HG03159 (cell line): Measurements from ENCODE around the gene BLTP1.
"Not testable (repeated sequence)": the region's sequence is repeated elsewhere in the genome, so short reads cannot be mapped to it uniquely, and the experiment has no call there.

Source experiments
- ATAC-seq: cut with Tn5 transposase; IDR thresholded peaks from one replicate; pipeline ENCODE4 v1.9.1; 2021; ENCODE audit warnings: mild to moderate bottlenecking, moderate library complexity; ENCODE audit not compliant: unreplicated experiment

The BLTP1 gene, protein sequence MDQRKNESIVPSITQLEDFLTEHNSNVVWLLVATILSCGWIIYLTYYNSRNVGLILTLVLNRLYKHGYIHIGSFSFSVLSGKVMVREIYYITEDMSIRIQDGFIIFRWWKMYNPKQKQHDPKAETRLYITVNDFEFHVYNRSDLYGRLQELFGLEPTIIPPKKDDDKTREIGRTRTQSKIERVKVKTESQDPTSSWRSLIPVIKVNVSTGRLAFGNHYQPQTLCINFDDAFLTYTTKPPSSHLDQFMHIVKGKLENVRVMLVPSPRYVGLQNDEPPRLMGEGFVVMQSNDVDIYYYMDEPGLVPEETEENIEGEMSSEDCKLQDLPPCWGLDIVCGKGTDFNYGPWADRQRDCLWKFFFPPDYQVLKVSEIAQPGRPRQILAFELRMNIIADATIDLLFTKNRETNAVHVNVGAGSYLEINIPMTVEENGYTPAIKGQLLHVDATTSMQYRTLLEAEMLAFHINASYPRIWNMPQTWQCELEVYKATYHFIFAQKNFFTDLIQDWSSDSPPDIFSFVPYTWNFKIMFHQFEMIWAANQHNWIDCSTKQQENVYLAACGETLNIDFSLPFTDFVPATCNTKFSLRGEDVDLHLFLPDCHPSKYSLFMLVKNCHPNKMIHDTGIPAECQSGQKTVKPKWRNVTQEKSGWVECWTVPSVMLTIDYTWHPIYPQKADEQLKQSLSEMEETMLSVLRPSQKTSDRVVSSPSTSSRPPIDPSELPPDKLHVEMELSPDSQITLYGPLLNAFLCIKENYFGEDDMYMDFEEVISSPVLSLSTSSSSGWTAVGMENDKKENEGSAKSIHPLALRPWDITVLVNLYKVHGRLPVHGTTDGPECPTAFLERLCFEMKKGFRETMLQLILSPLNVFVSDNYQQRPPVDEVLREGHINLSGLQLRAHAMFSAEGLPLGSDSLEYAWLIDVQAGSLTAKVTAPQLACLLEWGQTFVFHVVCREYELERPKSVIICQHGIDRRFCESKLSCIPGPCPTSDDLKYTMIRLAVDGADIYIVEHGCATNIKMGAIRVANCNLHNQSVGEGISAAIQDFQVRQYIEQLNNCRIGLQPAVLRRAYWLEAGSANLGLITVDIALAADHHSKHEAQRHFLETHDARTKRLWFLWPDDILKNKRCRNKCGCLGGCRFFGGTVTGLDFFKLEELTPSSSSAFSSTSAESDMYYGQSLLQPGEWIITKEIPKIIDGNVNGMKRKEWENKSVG (N-terminal part only)

DNA sequence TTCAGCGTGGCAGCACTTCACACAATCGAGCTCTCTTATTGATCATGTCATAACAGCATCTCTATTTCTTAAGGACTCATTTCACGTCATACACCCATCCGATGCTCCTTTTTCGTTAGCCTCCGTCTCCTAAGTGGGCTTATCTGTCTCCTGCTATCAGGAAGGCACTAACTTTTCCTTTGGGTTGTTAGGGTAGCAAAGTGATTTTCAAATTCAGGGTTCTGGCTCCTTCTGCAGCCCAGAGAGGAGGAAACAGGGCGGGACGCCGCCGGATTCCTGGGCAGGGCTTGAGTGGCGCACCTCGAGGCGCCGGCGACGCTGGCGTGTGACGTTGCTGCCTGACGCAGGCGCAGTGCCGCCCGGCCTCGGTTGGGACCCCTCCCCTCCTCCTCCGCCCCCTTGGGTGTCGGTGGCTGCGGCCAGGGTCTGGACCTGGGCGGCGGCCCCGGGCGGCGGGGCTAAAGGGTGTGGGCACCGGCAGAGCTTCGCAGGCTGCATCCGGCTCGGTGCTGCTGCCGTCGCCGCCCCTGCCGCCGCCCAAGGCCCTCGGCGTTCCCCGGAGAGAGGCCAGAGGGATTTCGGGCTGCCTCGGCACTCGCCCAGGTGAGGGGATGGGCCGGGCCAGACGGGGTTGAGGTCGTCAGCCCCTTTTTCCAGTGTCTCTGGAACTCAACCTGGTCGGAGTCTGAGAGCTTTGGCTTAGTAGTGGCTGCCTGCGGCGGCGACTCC, at the start of gene BLTP1:
Gene BLTP1 (plus strand): TSS at position 350 of the 729 bp plus-strand sequence. CDS start 18,317 bp downstream, outside the sequence.
- ATAC-seq = peak; percentile 97

DNA sequence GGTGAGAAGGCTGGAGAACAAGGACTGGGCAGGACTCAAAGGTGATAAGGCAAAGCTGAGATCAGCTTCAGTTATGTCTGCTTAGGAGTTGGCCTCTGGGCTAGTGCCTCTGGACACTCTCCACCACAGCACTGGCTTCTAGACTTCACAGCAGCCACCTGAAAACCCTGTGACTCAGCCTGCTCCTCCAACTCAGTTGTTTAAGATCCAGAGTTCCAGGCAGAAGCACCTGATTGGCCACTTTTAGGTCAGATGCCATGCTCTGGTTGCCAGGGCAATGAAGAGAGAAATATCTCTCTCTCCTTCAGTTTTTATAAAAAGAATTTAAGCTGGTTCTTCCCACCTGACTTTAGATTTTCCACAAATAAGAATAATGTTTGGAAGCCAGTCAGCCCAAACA, 47.9 kb upstream of the BLTP1 start:
- ATAC-seq = no peak

DNA sequence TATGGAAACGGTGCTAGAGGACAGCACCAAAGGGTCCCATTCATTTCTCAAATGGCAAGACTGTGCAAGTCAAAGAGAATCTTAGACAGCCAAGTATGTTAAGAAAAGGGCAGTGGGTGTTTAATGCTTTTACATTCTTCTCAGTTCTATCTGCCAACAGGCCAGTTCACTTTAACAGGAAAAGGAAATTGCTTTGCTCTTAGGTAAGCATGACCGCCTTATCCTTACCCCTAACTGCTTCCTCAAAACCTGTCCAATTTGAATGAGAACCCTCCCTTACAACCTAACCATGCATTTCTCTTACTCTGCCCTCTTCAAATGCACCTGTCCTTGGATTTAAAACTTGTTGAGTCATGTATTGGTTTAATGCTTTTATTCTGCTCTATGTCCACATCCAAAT, 44.5 kb upstream of the BLTP1 start:
- ATAC-seq = no peak

DNA sequence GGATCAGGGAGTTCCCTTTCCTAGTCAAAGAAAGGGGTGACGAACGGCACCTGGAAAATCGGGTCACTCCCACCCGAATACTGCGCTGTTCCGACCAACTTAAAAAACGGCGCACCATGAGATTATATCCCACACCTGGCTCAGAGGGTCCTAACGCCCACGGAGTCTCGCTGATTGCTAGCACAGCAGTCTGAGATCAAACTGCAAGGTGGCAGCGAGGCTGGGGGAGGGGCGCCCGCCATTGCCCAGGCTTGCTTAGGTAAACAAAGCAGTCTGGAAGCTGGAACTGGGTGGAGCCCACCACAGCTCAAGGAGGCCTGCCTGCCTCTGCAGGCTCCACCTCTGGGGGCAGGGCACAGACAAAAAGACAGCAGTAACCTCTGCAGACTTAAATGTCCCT, 41.8 kb upstream of the BLTP1 start:
- not testable (repeated sequence) for ATAC-seq

DNA sequence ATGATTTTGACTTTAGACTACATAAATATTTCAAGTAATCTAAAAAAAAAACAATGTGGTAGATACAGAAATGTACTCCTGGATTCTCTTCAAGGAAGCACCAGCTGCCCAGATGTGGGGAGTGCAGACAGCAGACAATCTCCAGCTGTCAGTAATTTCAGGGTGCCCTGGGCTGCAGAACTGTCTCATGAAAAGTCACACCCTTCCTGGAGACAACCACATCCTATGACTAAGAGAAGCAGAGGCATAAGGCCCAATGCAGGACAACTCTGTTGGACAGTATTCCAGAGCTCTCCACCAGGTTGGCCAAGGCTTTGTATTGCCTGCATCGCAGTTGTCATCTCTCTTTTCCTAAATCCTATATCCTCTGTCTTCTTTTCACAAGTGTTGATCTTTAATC, 34.4 kb upstream of the BLTP1 start:
- no peak for ATAC-seq

DNA sequence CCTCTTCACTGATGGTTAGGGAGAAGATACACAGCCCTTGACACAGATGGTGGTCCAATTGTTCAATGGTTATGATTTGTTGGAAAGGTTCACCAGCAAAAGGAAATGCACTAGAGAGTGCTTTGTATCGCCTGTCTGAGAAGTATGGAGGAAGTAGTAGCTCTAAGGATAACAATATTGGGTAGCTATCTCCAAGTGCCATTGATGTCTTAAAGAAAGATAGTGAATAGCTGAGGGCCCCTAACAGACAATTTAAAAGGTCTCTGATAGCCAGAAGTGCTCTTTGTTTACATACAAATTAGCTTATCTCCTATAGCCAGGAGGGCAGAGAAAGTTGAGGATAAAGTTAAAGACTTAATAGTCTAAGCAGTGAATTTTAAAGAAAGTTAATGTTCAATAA, 33.9 kb upstream of the BLTP1 start:
- no peak for ATAC-seq

DNA sequence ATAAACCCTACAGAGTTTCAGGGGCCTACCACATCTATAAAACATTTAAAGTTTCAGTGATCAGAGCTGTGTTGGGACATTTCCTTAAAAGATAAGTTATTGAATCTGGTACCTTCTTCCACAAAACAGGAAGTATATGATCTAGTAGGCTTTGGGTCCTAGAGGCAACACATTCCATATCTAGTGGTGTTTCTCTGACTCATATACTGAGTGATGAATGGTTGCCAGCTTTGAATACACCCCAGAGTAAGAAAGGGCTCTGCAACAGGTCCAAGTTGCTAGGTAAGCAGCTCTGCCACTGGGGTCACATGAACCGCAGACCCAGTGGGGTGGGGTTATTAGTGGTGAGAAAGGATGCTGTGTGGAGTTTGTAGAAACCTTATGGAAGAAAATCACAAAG, 32.4 kb upstream of the BLTP1 start:
- no peak for ATAC-seq

DNA sequence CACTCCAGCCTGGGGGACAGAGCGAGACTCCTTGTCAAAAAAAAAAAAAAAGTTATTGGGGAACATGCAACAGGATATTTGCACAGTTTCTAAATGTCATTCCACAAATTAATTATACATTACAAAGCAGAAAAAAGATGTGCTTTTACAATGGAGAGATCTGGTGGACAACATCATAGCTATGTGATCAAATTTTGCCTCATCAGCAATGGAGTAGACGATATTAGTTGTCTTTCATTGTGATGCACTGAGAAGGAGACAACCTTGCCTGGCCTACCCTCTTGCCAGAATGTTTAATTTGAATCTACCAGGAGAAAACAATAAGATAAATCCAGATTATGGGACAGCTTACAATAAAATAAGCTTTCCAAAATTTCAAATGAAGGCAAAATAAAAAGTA, 30.5 kb upstream of the BLTP1 start:
- ATAC-seq = no peak

DNA sequence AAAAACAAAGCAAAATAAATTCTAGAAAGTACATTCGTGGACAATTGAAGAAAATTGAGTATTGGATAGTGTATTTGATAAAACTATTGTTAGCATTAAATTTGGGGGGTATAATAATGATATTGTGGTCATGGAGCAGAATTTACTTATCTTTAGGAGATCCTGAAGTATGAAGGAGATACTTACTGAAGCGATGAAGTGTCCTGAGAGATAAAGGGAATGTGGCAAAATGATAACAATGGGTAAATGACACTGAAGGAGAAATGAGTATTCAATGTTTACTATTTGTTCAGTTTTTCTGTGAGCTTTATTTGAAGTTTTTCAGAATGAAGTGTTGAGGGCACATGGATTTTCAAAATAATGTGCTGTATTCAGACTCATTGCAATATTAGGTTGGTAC, 30.0 kb upstream of the BLTP1 start:
- no peak for ATAC-seq

DNA sequence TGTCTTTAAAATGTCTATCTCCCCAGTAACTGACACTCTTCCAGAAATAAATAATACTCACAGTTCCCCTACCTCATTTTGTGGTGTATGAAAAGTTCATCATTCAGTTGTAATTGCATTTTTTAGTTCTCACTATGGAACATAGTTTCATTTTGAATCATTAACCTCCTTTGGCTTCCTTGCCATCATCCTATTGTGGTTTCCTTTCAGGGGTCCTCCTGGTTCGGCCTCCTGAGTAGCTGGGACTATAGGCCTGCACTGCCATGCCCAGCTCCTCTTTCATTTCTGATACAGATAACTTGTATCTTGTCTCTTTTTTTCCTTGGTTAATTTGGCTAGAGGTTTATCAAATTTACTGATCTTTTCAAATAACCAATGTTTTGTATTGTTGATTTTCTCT, 23.1 kb upstream of the BLTP1 start:
- ATAC-seq = no peak

DNA sequence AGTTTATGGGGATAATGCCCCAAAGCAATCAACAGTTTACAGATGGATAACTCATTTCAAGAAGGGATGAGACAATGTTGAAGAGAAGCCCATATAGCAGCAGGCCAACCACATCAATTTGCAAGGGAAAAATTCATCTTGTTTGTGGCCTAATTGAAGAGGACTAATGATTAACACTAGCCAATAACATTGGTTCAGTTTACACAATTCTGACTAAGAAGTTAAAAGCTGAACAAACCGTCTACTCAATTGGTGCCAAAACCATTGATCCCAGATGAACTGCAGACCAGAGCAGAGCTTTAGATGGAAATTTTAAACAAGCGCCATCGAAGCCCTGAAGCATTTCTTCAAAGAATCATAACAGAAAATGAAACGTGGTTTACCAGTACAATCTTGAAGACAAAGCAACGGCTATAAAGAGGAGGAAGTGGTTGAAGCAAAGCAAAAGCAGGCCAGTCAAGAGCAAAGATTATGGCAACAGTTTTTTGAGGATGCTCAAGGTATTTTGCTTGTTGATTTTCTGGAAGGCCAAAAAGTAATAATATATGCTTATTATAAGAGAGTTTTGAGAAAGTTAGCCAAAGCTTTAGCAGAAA, 20.5 kb upstream of the BLTP1 start:
- peak; percentile 75 for ATAC-seq

DNA sequence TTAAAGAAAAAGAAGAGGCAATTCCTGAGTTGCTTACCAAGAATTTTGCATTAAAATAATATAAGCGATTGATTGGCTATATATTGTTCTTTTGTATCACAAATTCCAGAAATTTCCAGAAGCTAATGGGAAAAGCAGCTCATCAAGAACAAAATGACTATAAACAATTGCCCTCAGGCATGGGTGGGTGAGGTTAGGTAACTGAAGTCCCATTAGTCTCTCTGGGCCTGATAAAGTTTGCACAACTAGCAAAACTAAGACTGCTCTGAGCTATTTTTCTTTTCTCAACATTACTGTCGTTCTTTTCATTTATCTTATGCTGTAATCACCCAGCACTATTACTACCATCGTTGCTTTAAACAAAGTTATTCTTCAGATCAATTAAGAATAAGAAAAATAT, 19.2 kb upstream of the BLTP1 start:
- no peak for ATAC-seq

DNA sequence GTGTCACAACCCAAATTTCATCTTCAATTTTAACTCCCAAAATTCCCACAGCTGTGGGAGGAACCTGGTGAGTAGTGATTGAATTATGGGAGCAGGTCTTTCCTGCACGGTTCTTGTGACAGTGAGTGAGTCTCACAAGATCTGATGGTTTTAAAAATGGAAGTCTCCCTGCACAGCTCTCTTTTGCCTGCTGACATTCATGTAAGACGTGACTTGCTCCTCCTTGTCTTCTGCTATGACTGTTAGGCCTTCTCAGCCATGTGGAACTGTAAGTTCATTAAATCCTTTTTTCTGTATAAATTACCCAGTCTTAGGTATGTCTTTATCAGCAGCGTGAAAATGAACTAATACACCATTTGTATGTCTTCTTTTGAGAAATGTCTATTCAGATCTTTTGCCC, 13.0 kb upstream of the BLTP1 start:
- ATAC-seq = no peak

DNA sequence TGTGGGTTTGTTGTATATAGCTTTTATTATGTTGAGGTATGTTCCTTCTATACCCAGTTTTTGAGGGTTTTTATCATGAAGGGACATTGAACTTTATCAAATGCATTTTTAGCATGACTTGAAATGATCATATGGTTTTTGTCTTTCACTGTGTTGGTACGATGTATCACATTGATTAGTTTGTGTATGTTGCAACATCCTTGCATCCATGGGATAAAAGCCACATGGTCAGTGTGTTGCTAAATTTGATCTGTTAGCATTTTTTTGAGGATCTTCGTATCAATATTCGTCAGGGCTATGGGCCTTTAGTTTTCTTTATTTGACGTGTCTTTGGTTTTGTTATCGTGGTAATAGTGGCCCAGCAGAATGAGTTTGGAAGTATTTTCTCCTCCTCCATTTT, 11.3 kb upstream of the BLTP1 start:
- no peak for ATAC-seq

DNA sequence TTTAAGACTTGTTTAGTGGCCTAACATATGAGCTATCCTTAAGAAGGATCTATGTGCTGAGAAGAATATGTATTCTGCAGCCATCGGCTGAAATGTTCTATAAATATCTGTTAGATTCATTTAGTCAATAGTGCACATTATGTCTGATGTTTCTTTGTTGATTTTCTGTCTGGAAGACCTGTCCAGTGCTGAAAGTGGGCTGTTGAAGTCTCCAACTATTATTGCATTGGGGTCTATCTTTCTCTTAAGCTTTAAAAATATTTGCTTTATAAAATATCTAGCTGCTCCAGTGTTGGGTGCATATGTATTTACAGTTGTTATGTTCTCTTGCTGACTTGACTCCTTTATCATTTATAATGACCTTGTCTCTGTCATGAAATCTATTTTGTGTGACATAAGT, 9.4 kb upstream of the BLTP1 start:
- ATAC-seq = no peak

DNA sequence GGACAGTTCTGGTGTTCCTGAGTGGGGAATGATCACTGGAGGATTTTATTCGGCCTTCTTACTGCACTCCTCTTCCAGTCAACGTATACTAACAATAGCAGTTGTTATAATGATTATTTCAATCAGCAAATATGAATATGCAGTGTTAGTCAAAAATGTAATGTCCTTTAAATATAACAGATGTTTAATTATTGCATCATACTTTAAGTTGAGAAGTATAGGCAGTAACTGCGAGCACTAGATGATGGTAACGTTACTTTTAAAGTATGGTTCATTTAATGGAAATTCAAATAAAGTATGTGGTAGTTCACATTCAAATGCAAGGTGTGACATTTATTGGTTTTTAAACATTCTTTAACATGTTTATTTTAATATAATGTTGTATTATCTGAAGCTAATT, 5.5 kb upstream of the BLTP1 start:
- no peak for ATAC-seq

DNA sequence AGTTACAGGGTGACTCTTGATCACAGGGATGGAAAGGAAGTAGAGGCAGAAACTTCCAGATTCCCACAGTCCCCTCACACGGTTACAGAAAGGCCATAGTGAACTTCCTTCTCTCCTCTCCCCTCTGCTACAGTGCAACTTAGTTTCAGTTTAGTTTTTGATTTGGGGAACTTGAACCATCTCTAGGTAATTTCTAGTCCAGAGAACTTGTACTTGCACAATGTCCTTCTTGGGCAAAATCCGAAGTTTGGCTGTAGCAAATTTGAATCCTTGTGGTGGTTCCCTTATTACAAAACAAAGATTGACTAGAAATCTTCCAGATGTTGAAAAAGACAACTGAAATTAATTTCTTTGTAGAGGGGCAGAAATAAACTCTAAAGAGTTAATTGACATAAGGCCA, 1.2 kb upstream of the BLTP1 start:
- no peak for ATAC-seq

DNA sequence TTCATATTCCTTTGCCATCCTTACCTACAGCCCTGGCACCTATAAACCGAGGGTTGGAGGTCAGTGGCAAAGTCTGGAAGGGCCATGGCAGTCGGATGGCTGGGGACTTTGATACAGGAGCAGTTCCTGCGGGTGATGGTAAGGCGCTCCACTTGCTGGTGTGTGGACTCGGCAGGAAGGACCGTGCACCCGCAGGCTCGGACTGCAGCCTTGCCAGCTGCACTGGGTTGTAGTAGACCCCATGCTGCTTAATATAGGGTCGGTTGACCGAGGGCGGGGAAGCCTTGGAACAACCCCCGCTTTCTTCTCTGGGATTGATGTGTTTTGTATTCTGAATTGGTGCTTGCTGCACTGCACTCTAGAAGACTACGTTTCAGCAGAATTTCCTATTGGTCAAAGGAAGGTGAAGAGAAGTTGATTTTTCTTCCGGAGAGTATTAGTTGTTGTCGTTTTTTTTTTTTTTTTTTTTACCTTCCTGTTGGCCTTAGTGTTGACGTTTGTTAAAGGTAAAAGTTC, 638 bp downstream of the BLTP1 start:
- ATAC-seq = peak; percentile 45

DNA sequence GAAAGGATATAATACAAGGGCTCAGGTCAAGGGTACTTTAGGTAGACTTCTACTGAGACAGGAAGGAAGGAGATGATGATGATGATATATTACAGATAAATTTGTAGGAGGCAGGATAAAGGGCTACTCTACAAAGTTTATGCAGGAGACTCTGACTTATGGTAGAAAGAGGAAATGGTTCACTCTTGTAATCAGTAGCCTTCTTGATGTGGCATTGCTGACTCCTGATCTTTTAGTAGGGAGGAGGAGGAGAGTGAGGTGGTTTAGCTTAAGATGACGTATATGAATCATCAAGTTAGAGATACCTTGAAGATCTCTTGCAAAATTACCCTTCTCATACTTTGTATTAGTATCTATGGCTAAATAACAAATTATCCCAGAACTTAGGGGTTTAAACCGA, 4.7 kb downstream of the BLTP1 start:
- no peak for ATAC-seq

DNA sequence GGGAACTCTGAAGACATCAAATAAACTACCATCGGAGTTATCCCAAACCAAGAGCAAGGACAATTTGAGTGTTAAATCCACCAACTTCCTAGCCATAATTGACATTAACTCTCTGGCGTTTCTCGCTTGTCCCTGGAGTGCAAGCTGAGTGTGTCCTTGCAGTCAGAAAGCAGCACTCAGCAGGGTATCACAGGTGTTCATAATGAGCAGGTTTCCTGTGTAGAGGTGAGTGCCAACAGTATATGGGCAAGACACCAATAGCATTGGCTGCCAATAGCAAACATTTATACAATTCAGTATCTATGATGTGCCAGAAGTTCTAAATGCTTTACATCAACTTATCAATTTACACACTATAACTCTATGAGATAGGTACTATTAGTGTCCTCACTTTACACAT, 11.2 kb downstream of the BLTP1 start:
- ATAC-seq = no peak
